GM18505 (cell line): ENCODE measurements around the gene SLC25A21.

Source experiments
- ATAC-seq: cut with Tn5 transposase; IDR thresholded peaks from one replicate; pipeline ENCODE4 v1.9.1; 2021; ENCODE audit not compliant: unreplicated experiment
- POLR2A ChIP-seq: IDR thresholded peaks from 4 replicates; pipeline ENCODE4 v1.6.1; 2011; ENCODE audit warnings: borderline replicate concordance; ENCODE audit not compliant: insufficient read depth, insufficient read length; ENCODE audit errors: extremely low read depth

SLC25A21 gene

GRCh38 chr14:36665887-36666415, 506.5 kb downstream of the SLC25A21 start:
- no peak for ATAC-seq
- no peak for TF ChIP-seq POLR2A

DNA sequence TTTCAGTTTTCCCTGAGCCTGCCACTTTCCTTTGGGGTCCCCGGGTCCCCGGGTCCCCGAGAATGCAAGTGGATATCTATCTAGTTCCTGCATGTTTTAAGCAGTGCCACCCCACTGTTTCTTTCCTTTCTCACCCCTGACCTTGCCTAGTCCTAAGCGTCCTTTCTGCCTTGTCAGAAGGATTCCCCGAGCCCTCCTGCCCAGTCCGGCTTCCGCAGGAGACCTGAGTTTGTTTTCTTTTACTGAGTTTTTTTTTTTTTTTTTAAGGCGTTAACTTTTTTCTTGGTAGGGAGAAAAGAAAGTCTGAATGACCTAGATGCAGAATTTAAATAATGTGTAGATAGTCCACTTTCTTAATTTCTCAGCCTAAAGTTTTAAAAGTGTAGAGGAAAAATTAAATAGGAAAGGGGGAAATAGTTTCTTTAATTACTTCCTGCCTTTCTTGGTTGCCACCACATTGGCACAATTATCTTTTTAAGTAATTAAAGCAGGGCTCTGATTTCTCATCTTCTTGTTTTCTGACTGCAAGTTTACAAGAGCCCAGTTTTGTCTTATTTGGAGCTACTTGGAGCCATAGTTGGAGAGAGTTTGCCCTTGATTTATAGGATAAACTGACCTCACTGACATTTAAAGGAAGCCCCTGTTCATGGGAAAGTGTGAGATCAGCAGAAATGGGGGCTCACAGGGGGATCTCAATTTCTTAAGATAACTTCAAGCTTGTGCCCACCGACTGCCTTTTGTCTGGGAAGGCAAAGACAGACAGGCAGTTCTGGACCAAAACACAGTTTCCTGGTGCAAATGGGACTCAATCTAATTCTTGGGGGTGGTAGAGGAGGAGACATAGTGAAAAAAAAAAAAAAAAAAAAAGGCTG, 507.8 kb downstream of the SLC25A21 start:
- TF ChIP-seq POLR2A, result no peak
- no peak for ATAC-seq

- no peak for ATAC-seq
- no peak for TF ChIP-seq POLR2A
These were observed 508.7 kb downstream of the SLC25A21 start for GRCh38 chr14:36663404-36664321.

GRCh38 chr14:36662543-36663403, 509.6 kb downstream of the SLC25A21 start:
- TF ChIP-seq POLR2A, result no peak

GRCh38 chr14:36662258-36662542, 510.2 kb downstream of the SLC25A21 start:
- no peak for TF ChIP-seq POLR2A
- ATAC-seq, result no peak

More at GRCh38 chr14:36662543-36663403, 509.6 kb downstream of the SLC25A21 start:
- ATAC-seq, result no peak

DNA sequence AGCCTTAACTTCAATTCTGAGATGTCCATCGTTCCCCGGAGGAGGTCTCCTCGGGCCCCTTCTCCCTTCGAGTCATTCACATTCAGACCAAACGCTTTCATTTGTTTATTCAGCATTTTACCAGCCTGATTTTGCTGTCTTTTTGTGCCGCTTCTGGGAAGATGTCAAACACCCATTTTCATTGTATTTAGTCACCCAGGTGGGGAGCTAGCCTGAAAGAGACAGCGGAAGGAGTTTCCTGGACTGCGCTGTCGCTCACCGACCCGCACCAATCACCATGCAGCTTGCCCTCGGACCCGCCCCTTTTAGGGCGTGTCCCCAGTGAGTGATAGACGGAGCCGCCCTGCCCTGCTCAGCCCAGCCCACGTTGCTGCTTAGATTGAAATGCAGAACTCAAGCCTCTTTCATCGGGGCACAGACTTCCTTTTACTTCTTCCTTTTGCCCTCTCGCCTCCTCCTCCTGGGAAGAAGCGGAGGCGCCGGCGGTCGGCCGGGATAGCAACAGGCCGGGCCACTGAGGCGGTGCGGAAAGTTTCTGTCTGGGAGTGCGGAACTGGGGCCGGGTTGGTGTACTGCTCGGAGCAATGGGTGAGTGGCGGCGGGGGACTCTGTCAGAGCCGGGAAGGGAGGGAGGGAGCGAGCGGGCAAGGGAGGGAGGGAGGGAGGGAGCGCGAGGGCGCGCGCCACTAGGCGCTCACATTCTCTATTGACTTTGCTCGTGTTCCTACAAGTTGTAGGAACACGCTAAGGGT, 510.7 kb downstream of the SLC25A21 start, which contains the start of gene PAX9:
PAX9 (plus strand) TSS at position 355 of the 752 bp plus-strand sequence; CDS start at position 585, 230 bp downstream.
- peak; percentile 91 for ATAC-seq
- TF ChIP-seq POLR2A, result no peak

DNA sequence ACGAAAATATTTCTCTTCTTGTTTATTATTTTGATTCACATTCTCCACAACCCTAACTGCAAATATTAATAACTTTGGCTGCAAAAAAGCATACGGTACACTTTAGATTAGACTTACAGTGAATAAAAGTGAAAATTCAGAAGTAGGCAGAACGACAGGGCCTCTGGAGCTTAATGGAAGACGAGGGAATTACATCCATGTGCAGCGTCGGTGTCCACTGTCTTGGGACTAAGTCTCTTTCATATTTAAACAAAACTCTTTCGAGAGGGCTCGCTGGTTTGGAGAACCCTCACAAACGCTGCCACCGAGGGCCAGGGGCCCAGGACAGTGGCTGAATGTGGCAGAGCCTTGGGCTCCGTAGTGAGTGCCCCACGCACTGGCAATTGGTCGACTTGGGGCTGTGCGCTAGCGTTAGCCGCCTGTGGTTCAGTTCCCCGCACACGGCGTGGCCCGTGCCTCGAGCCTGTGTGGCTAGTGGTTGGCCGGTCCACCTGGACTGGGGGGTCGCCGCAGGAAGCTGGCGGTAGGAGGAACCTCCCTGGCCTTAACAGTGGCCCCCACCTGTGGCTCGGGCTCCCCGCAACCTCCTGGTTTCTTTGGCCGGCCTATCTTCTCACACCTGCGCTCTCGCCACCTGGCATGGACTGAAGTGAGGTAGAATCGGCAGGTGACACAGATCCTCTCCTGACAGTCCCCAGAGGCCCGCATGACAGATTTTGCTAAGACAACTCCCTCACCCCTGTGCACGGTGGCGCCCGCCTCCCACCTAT, 511.5 kb downstream of the SLC25A21 start:
- no peak for ATAC-seq
- no peak for TF ChIP-seq POLR2A

- no peak for TF ChIP-seq POLR2A
- no peak for ATAC-seq
These were observed 512.3 kb downstream of the SLC25A21 start for GRCh38 chr14:36659822-36660735.

DNA sequence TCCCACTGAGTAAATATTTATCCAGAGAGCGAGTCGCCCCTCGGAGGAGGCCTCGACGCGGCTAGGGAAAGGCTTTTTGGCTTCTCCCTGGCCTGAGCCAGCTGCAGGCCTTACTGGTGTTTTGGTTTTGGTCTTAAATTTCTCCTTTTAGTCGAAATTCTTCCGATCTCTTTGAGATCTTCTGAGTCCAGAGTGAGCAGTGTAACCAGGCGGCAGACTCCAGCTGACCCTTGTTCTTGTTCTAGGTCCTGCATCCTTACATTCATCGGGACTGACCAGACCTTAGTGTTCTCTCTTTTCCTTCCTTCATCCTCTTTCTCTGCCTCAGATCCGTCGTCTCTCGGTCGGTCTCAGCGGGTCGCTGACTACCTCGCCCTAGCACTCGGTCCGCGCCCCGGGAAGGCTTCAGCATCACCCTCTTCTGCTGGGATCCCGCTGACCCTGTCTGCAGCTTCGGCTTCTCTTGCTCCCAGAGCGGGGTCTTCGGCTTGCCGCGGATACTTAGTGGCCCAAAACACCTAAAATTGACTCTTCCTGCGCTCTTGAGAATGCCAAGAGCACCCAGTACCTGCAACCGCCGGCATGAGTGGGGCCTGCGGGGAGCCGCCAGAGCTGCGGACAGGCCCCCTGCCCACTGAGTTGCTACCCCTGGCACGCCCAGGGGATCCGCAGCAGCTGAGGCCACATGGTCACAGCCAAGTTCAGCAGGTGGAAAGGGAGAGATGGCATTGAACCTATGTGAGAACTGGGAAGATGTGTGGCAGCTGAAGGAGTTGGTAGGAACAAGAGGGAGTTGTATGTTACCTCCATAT, 513.2 kb downstream of the SLC25A21 start:
- ATAC-seq, result no peak
- no peak for TF ChIP-seq POLR2A
